ENCODE measurements around the gene LHPP.

DNA sequence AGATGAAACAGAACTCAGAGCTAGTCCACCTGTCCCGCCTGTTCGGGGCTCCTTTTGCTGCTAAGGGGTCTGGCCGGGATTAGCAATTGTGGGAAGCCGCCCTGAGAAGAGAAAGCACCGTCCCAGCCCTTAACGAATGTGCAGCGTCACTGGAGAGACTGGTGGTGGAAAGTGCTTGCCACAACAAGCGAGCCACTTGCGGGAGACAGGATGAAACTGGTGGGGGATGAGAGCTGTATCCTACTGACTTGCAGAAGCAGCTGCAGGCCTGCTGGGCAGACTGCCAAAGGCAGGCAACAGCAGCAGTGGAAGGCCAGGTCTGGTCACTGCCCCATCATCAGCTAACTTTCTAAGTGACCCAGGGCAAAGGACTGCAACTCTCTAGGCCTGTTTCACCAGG is 187.1 kb downstream of the LHPP start:
- TF ChIP-seq, protein P1, sequence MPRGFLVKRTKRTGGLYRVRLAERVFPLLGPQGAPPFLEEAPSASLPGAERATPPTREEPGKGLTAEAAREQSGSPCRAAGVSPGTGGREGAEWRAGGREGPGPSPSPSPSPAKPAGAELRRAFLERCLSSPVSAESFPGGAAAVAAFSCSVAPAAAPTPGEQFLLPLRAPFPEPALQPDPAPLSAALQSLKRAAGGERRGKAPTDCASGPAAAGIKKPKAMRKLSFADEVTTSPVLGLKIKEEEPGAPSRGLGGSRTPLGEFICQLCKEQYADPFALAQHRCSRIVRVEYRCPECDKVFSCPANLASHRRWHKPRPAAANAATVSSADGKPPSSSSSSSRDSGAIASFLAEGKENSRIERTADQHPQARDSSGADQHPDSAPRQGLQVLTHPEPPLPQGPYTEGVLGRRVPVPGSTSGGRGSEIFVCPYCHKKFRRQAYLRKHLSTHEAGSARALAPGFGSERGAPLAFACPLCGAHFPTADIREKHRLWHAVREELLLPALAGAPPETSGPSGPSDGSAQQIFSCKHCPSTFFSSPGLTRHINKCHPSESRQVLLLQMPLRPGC (tag by site-specific recombination; IDR thresholded peaks at IDR 0.05) = no peak
- TF ChIP-seq, protein P2, sequence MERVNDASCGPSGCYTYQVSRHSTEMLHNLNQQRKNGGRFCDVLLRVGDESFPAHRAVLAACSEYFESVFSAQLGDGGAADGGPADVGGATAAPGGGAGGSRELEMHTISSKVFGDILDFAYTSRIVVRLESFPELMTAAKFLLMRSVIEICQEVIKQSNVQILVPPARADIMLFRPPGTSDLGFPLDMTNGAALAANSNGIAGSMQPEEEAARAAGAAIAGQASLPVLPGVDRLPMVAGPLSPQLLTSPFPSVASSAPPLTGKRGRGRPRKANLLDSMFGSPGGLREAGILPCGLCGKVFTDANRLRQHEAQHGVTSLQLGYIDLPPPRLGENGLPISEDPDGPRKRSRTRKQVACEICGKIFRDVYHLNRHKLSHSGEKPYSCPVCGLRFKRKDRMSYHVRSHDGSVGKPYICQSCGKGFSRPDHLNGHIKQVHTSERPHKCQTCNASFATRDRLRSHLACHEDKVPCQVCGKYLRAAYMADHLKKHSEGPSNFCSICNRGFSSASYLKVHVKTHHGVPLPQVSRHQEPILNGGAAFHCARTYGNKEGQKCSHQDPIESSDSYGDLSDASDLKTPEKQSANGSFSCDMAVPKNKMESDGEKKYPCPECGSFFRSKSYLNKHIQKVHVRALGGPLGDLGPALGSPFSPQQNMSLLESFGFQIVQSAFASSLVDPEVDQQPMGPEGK (tag by site-specific recombination; IDR thresholded peaks at IDR 0.05) = no peak
- TF ChIP-seq, protein P3, sequence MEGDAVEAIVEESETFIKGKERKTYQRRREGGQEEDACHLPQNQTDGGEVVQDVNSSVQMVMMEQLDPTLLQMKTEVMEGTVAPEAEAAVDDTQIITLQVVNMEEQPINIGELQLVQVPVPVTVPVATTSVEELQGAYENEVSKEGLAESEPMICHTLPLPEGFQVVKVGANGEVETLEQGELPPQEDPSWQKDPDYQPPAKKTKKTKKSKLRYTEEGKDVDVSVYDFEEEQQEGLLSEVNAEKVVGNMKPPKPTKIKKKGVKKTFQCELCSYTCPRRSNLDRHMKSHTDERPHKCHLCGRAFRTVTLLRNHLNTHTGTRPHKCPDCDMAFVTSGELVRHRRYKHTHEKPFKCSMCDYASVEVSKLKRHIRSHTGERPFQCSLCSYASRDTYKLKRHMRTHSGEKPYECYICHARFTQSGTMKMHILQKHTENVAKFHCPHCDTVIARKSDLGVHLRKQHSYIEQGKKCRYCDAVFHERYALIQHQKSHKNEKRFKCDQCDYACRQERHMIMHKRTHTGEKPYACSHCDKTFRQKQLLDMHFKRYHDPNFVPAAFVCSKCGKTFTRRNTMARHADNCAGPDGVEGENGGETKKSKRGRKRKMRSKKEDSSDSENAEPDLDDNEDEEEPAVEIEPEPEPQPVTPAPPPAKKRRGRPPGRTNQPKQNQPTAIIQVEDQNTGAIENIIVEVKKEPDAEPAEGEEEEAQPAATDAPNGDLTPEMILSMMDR (tag by site-specific recombination; IDR thresholded peaks at IDR 0.05) = no peak
- no peak for TF ChIP-seq ZNF548 (tag by site-specific recombination; IDR thresholded peaks at IDR 0.05)
